Measurements from ENCODE around the gene NLRP12.

DNA sequence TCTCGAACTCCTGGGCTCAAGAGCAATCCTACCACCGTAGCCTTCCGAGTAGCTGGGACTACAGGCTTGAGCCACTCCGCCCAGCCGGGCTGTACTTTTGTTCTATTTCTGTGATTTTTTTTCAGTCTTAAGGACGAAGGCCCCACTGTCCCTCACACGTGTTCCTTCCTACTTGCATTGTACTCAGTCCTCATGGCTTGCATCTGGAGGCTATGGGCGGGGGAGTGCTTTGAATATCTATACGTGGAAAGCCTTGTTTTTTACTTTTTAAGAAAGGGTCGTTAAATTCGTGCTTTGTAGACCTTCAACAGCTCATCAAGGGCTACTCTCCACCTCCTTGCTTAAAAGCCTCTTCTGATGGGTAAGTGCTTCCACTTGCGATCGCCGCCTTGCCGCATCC lies 36.8 kb downstream of the NLRP12 start:
- no peak for TF ChIP-seq CTCF (IDR thresholded peaks at IDR 0.05)
- no peak for TF ChIP-seq REST (IDR thresholded peaks at IDR 0.05; ENCODE audit: low read depth, low read length)
- TF ChIP-seq FOXJ3 (CRISPR knock-in tag; IDR thresholded peaks at IDR 0.05), result no peak
- TF ChIP-seq, protein P1, sequence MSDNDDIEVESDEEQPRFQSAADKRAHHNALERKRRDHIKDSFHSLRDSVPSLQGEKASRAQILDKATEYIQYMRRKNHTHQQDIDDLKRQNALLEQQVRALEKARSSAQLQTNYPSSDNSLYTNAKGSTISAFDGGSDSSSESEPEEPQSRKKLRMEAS (IDR thresholded peaks at IDR 0.05; ENCODE audit: low read depth), result no peak
- no peak for TF ChIP-seq IRF3 (IDR thresholded peaks at IDR 0.05; ENCODE audit: low read depth, low read length)
- no peak for TF ChIP-seq RFX5 (IDR thresholded peaks at IDR 0.05; ENCODE audit: low read length)
- TF ChIP-seq CHD2 (IDR thresholded peaks at IDR 0.05; ENCODE audit: low read length, partially characterized antibody), result no peak
- no peak for TF ChIP-seq EP300 (IDR thresholded peaks at IDR 0.05; ENCODE audit: borderline replicate concordance in 1 of 2, low read depth in 1 of 2, low read length in 1 of 2)
- TF ChIP-seq, protein P2, sequence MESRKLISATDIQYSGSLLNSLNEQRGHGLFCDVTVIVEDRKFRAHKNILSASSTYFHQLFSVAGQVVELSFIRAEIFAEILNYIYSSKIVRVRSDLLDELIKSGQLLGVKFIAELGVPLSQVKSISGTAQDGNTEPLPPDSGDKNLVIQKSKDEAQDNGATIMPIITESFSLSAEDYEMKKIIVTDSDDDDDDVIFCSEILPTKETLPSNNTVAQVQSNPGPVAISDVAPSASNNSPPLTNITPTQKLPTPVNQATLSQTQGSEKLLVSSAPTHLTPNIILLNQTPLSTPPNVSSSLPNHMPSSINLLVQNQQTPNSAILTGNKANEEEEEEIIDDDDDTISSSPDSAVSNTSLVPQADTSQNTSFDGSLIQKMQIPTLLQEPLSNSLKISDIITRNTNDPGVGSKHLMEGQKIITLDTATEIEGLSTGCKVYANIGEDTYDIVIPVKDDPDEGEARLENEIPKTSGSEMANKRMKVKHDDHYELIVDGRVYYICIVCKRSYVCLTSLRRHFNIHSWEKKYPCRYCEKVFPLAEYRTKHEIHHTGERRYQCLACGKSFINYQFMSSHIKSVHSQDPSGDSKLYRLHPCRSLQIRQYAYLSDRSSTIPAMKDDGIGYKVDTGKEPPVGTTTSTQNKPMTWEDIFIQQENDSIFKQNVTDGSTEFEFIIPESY (IDR thresholded peaks at IDR 0.05; ENCODE audit: borderline replicate concordance, low read depth), result no peak
- no peak for TF ChIP-seq SIN3A (IDR thresholded peaks at IDR 0.05; ENCODE audit: borderline replicate concordance, low read depth, low read length)
- TF ChIP-seq TAF1 (IDR thresholded peaks at IDR 0.05; ENCODE audit: borderline replicate concordance, low read depth, low read length), result no peak
